ENCODE measurements around the gene SAFB2.

DNA sequence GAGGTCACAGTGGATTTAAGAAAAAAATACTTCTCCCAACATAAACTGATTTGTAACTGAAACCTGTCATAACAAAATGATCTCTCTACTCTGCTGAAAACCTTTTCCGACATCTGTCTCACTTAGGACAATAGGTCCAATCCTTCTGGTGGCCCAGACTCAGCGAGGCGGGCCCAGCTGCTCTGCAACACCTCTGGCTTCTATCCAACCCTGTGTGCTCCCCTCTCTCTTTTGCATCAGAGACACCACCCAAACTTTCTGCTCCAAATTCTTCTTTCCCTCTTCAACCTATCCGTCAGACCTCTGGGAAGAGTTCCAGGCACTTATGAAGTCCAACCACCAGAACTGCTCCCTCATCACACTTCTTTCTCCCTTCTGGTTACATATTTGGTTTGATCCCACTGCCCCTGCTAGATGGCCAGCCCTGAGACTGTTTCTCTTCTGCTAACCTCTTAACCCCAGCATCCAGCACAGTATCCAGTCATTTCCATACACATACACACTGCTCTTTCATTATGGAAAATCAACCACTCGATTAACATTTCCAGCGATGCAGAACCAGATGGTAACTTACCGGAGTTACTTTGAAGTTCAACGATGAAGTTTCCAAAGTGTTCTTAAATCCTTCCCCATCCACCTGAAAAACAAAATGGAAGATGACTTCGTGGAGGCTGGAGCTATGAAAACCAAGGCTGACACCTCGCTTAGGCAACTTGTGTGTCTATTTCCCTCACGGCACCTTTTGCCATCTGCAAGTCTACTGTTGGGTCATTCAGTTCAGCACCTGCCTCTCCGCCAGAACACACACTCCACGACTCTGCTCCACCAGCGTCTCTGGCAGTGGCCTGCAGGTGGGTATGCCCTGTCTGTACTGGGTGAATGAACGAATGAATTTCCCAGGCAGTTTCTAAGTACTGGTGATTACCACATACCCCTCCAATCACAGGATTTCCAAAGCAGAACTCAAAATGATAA, 9.4 kb downstream of the SAFB2 start:
- TF ChIP-seq, protein P1, sequence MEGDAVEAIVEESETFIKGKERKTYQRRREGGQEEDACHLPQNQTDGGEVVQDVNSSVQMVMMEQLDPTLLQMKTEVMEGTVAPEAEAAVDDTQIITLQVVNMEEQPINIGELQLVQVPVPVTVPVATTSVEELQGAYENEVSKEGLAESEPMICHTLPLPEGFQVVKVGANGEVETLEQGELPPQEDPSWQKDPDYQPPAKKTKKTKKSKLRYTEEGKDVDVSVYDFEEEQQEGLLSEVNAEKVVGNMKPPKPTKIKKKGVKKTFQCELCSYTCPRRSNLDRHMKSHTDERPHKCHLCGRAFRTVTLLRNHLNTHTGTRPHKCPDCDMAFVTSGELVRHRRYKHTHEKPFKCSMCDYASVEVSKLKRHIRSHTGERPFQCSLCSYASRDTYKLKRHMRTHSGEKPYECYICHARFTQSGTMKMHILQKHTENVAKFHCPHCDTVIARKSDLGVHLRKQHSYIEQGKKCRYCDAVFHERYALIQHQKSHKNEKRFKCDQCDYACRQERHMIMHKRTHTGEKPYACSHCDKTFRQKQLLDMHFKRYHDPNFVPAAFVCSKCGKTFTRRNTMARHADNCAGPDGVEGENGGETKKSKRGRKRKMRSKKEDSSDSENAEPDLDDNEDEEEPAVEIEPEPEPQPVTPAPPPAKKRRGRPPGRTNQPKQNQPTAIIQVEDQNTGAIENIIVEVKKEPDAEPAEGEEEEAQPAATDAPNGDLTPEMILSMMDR (conservative IDR thresholded peaks at IDR 0.05), result no peak
- no peak for TF ChIP-seq ZFX (IDR thresholded peaks at IDR 0.05)

Measured in C4-2B (cell line).